Lung (tissue), 12 donors: ENCODE data around the gene SALL3. TPM values are rescaled to one million over a fixed set of nuclear protein-coding genes. Genes with fewer than 3 reads are reported as not detected.

Experiments
- ATAC-seq: fragments of 200-7000 bp; cut with Tn5 transposase; one replicate; pipeline ENCODE4 v1.9.1; 2020; ENCODE audit warnings: moderate number of reproducible peaks; ENCODE audit not compliant: insufficient read depth, low FRiP score
- DNase-seq, 3 donors: peaks; one replicate each; pipeline ENCODE4 v3.0.0-alpha.2; 2013 to 2017
- H3K27ac ChIP-seq, 2 donors: one replicate each; pipeline ENCODE4 v1.5.1; 2013; ENCODE audit warnings: mild to moderate bottlenecking in 2 of 2, moderate library complexity in 2 of 2, control low read depth in 1 of 2, inconsistent platforms in 1 of 2, low read depth in 1 of 2, low read length in 1 of 2
- H3K27me3 ChIP-seq, 3 donors: one replicate each; pipeline ENCODE4 v1.5.1; 2013; ENCODE audit warnings: low read length in 2 of 3; ENCODE audit not compliant: control insufficient read depth in 3 of 3, insufficient read depth in 3 of 3
- H3K36me3 ChIP-seq, 4 donors: one replicate each; pipeline ENCODE4 v1.5.1; 2013; ENCODE audit warnings: low read length in 4 of 4, mild to moderate bottlenecking in 1 of 4, moderate library complexity in 1 of 4; ENCODE audit not compliant: control insufficient read depth in 4 of 4, insufficient read depth in 4 of 4
- H3K4me1 ChIP-seq, 5 donors: one replicate each; pipeline ENCODE4 v1.5.1; 2013; ENCODE audit warnings: low read length in 5 of 5, mild to moderate bottlenecking in 2 of 5, moderate library complexity in 1 of 5; ENCODE audit not compliant: control insufficient read depth in 5 of 5, insufficient read depth in 5 of 5
- H3K4me3 ChIP-seq: one replicate; pipeline ENCODE4 v1.5.1; 2013; ENCODE audit warnings: mild to moderate bottlenecking, control low read depth, moderate library complexity
- H3K9ac ChIP-seq, 2 donors: one replicate each; pipeline ENCODE4 v1.5.1; 2013; ENCODE audit warnings: low read length in 2 of 2, control low read depth in 1 of 2; ENCODE audit not compliant: insufficient read depth in 1 of 2
- H3K9me3 ChIP-seq, 4 donors: one replicate each; pipeline ENCODE4 v1.5.1; 2013; ENCODE audit warnings: low read length in 3 of 4, mild to moderate bottlenecking in 1 of 4, moderate library complexity in 1 of 4; ENCODE audit not compliant: control insufficient read depth in 4 of 4, insufficient read depth in 3 of 4
- CTCF ChIP-seq: IDR thresholded peaks from 2 replicates; pipeline ENCODE4 v1.5.1; 2012; ENCODE audit warnings: mild to moderate bottlenecking; ENCODE audit errors: control extremely low read depth, extremely low read depth
- WGBS, 2 donors: extraction: QIAGEN DNeasy Blood & Tissue Kit; methylation state at CpG; one replicate each; pipeline ENCODE4 v1.1.7; 2013; 5-methylcytosine and 5-hydroxymethylcytosine counted together
- polyA plus RNA-seq, 2 donors: library from polyadenylated mRNA; stranded (reverse); fragments of 200-250 nt; gene quantifications; one replicate each; pipeline ENCODE4 v1.2.1, GENCODE V29; 2013
- total RNA-seq, 2 donors: library from RNA; depleted of rRNA in 1 of 2; stranded (reverse); fragments of >200 nt in 1 of 2; gene quantifications; one replicate each; pipeline ENCODE4 v1.2.1, GENCODE V29; 2014 to 2021
- donor health status: control.
- donor health status: control.
- donor health status: Bipolar disorder and iron deficiency.
- donor health status: healthy.
- donor health status: DM: yes; HTN: yes; CAD: no.

SALL3 gene
- total and polyA plus RNA-seq, 4 donors: 0.28 TPM; not detected in 3

- WGBS, 2 donors: 12% methylated on average over 4 of the region's 4 CpGs
- Histone ChIP-seq H3K27me3 (peaks cover 56 to 70% (median 61%) of the 10 kb centered on the region in 3 donors), H3K27ac (no peak overlapping the region), H3K9me3 (peaks cover 0 to 3% (median 0%) of the 10 kb centered on the region in 4 donors), H3K9ac (no peak overlapping the region), H3K4me1 (peaks cover 0 to 15% (median 7%) of the 10 kb centered on the region in 5 donors), H3K4me3 (no peak overlapping the region), H3K36me3 (no peaks in the 10 kb centered on the region)
- TF ChIP-seq CTCF: no peak
- ATAC-seq (no peak), DNase-seq (no peak)
These were observed 3.8 kb upstream of the SALL3 start for GRCh38 chr18:78975699-78976335.

- no peak for TF ChIP-seq CTCF
- no peaks in the 10 kb centered on the region for H3K36me3 ChIP-seq
- H3K4me1 ChIP-seq: peaks cover 0 to 18% (median 9%) of the 10 kb centered on the region in 5 donors
- peaks cover 57 to 69% (median 59%) of the 10 kb centered on the region in 3 donors for H3K27me3 ChIP-seq
- H3K9ac ChIP-seq: no peak overlapping the region
- H3K27ac ChIP-seq: no peak overlapping the region
- DNase-seq: no peak
- peaks cover 0 to 5% (median 0%) of the 10 kb centered on the region in 4 donors for H3K9me3 ChIP-seq
- no peak for ATAC-seq
- no peak overlapping the region for H3K4me3 ChIP-seq
- 7 to 8% methylated on average over 51 of the region's 51 CpGs for WGBS, 2 donors
These were observed 2.6 kb upstream of the SALL3 start for GRCh38 chr18:78976765-78977636.

GRCh38 chr18:78977637-78978348 is 1.8 kb upstream of the SALL3 start:
- no peak for DNase-seq
- no peak for TF ChIP-seq CTCF
- WGBS, 2 donors: 4 to 6% methylated on average over 34 of the region's 34 CpGs
- H3K27me3 ChIP-seq: peaks cover 54 to 69% (median 59%) of the 10 kb centered on the region in 3 donors
- H3K4me3 ChIP-seq: no peak overlapping the region
- H3K4me1 ChIP-seq: peaks cover 0 to 18% (median 9%) of the 10 kb centered on the region in 5 donors
- peaks cover 0 to 5% (median 0%) of the 10 kb centered on the region in 4 donors for H3K9me3 ChIP-seq
- no peak overlapping the region for H3K27ac ChIP-seq
- no peak for ATAC-seq
- no peaks in the 10 kb centered on the region for H3K36me3 ChIP-seq
- H3K9ac ChIP-seq: no peak overlapping the region
